Prostate gland (tissue), 2 donors: ENCODE measurements around the gene RPN2.

ENCODE experiments used
- POLR2A ChIP-seq: fragments of 450-650 bp; IDR thresholded peaks from one replicate; pipeline ENCODE4 v1.6.1; 2016; ENCODE audit warnings: antibody characterized with exemption, mild to moderate bottlenecking
- POLR2AphosphoS5 ChIP-seq: sonication (generic); formaldehyde crosslinking; IDR thresholded peaks from one replicate; pipeline ENCODE4 v1.6.1; 2017; ENCODE audit warnings: antibody characterized with exemption
- TF ChIP-seq, protein P1 (sequence below), 4 experiments: fragments of 200-600 bp in 2 of 4; fragments of 450-650 bp in 2 of 4; sonication (generic) in 2 of 4; IDR thresholded peaks; 1 replicate in 3 of 4; 2 replicates in 1 of 4; pipeline ENCODE4 v1.5.1; 2016 to 2019; ENCODE audit warnings: antibody characterized with exemption in 4 of 4, mild to moderate bottlenecking in 2 of 4, moderate library complexity in 2 of 4

DNA sequence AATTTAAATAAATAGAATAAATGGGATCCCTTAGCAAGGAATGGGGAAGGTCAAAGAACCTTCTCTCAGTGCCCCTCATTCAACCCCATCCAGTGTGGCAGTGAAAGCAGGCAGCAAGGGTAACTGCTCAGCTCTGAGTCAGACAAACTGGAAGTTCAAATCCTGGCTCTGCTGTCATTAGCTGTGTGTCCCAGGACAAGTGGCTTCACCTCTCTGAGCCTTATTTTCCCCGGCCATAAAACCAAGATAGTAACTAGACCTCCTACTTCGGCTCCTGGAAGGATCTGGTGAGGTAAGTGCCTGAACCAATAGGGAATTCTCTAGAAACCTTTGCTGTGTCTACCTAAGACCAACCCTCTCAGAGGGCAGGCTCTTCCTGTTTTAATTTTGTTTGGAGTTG lies 78.4 kb downstream of the RPN2 start:
- TF ChIP-seq, protein P1, sequence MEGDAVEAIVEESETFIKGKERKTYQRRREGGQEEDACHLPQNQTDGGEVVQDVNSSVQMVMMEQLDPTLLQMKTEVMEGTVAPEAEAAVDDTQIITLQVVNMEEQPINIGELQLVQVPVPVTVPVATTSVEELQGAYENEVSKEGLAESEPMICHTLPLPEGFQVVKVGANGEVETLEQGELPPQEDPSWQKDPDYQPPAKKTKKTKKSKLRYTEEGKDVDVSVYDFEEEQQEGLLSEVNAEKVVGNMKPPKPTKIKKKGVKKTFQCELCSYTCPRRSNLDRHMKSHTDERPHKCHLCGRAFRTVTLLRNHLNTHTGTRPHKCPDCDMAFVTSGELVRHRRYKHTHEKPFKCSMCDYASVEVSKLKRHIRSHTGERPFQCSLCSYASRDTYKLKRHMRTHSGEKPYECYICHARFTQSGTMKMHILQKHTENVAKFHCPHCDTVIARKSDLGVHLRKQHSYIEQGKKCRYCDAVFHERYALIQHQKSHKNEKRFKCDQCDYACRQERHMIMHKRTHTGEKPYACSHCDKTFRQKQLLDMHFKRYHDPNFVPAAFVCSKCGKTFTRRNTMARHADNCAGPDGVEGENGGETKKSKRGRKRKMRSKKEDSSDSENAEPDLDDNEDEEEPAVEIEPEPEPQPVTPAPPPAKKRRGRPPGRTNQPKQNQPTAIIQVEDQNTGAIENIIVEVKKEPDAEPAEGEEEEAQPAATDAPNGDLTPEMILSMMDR (IDR thresholded peaks at IDR 0.05): no peak
- no peak for TF ChIP-seq POLR2A
- TF ChIP-seq POLR2AphosphoS5: no peak
